Measurements from ENCODE around the gene NPTX2. TPM values are rescaled to one million over a fixed set of nuclear protein-coding genes. Genes with fewer than 3 reads are reported as not detected.

NPTX2 gene
- total RNA-seq, 1 donor from 2014 or later, result 5.6 TPM

GRCh38 chr7:98651760-98652159 lies 34.7 kb downstream of the NPTX2 start:
- H3K4me3 ChIP-seq, result no peak overlapping the region
- Mint-ChIP-seq H3K4me3 (no peak overlapping the region), H3K9me3 (no peaks in the 10 kb centered on the region), H3K27me3 (ENCODE audit: insufficient read depth, low read depth) (peaks cover 2% of the 10 kb centered on the region), H3K27ac (no peak overlapping the region), H3K4me1 (no peaks in the 10 kb centered on the region), H3K36me3 (no peaks in the 10 kb centered on the region)
- no peak overlapping the region for H3K4me2 ChIP-seq
- H3K27ac ChIP-seq, result no peak overlapping the region
- H3K9me3 ChIP-seq (ENCODE audit: low read depth), result no peaks in the 10 kb centered on the region
- no peak for TF ChIP-seq CTCF (IDR thresholded peaks at IDR 0.05)
- TF ChIP-seq EZH2 (IDR thresholded peaks at IDR 0.05), result no peak
- TF ChIP-seq EZH2phosphoT487 (IDR thresholded peaks at IDR 0.05), result no peak
- no peaks in the 10 kb centered on the region for H4K20me1 ChIP-seq (ENCODE audit: low read depth)
- no peaks in the 10 kb centered on the region for H3F3A ChIP-seq (ENCODE audit: low read depth)
- no peaks in the 10 kb centered on the region for H3K36me3 ChIP-seq
- no peak overlapping the region for H2AFZ ChIP-seq (replicated peaks)
- DNase-seq (ENCODE audit: low spot score), result no peak
- no peaks in the 10 kb centered on the region for H3K27me3 ChIP-seq
- no peaks in the 10 kb centered on the region for H3K79me2 ChIP-seq (ENCODE audit: low read depth)
- no peaks in the 10 kb centered on the region for H3K4me1 ChIP-seq
- H3K9ac ChIP-seq, result no peak overlapping the region

DNA sequence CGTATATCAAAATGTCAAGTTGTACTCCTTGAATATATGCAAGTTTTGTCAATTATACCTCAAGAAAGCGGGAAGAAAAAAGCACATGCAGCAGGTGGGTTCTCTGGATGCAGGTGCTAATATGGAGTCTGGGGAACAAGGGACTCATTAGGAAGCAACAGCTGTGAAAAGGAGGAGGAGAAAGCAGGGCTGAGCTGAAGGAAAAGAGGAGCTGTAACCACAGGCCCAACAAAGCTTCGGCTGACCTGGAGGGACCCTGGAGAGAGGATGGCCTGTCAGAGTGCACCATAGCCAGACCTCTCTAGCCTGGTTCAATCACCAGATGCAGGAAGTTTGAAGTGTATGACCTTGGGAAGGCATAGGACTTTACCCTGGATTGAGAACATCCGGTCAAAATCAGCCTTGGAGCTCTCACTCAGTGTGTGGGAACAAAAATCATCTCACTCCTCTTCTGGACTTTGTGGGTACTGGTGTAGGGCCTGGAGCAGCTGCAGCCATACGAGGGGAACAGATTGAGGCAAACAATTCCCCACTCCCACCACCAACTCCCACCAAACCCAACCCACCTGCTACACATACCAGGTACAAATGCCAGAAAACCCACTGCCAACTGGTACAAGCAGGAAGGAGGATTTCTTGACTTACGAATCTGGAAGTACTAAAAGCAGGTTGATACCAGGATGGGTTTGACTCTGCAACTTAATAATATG lies 36.7 kb downstream of the NPTX2 start:
- no peak overlapping the region for H3K27ac Mint-ChIP-seq
- no peaks in the 10 kb centered on the region for H3K9me3 Mint-ChIP-seq
- Histone ChIP-seq H3K27me3 (no peaks in the 10 kb centered on the region), H3K9me3 (ENCODE audit: low read depth) (no peaks in the 10 kb centered on the region), H3K27ac (no peak overlapping the region), H3K4me2 (no peak overlapping the region), H3K4me1 (no peaks in the 10 kb centered on the region), H3K79me2 (ENCODE audit: low read depth) (no peaks in the 10 kb centered on the region), H4K20me1 (ENCODE audit: low read depth) (no peaks in the 10 kb centered on the region), H2AFZ (replicated peaks) (no peak overlapping the region), H3K4me3 (no peak overlapping the region), H3K36me3 (no peaks in the 10 kb centered on the region), H3K9ac (no peak overlapping the region), H3F3A (ENCODE audit: low read depth) (no peaks in the 10 kb centered on the region)
- TF ChIP-seq CTCF (IDR thresholded peaks at IDR 0.05), result no peak
- no peak for TF ChIP-seq EZH2phosphoT487 (IDR thresholded peaks at IDR 0.05)
- no peak for TF ChIP-seq EZH2 (IDR thresholded peaks at IDR 0.05)
- no peaks in the 10 kb centered on the region for H3K4me1 Mint-ChIP-seq
- no peak overlapping the region for H3K4me3 Mint-ChIP-seq
- DNase-seq (ENCODE audit: low spot score), result no peak
- no peaks in the 10 kb centered on the region for H3K36me3 Mint-ChIP-seq
- H3K27me3 Mint-ChIP-seq (ENCODE audit: insufficient read depth, low read depth), result peaks cover 2% of the 10 kb centered on the region

- no peak overlapping the region for H3K4me2 ChIP-seq
- H3F3A ChIP-seq (ENCODE audit: low read depth), result no peaks in the 10 kb centered on the region
- H3K4me1 ChIP-seq, result peaks cover under 1% of the 10 kb centered on the region
- no peak overlapping the region for H3K4me3 ChIP-seq
- Mint-ChIP-seq H3K36me3 (no peaks in the 10 kb centered on the region), H3K27ac (no peak overlapping the region), H3K27me3 (ENCODE audit: insufficient read depth, low read depth) (peaks cover 2% of the 10 kb centered on the region), H3K4me3 (no peak overlapping the region), H3K9me3 (no peaks in the 10 kb centered on the region), H3K4me1 (no peaks in the 10 kb centered on the region)
- H3K27me3 ChIP-seq, result no peaks in the 10 kb centered on the region
- no peaks in the 10 kb centered on the region for H3K79me2 ChIP-seq (ENCODE audit: low read depth)
- no peaks in the 10 kb centered on the region for H3K36me3 ChIP-seq
- DNase-seq (ENCODE audit: low spot score), result no peak
- no peak overlapping the region for H2AFZ ChIP-seq (replicated peaks)
- H3K27ac ChIP-seq, result no peak overlapping the region
- H3K9me3 ChIP-seq (ENCODE audit: low read depth), result no peaks in the 10 kb centered on the region
- H4K20me1 ChIP-seq (ENCODE audit: low read depth), result no peaks in the 10 kb centered on the region
- TF ChIP-seq EZH2phosphoT487 (IDR thresholded peaks at IDR 0.05) (no peak), CTCF (IDR thresholded peaks at IDR 0.05) (no peak), EZH2 (IDR thresholded peaks at IDR 0.05) (no peak)
- no peak overlapping the region for H3K9ac ChIP-seq
These were observed 37.6 kb downstream of the NPTX2 start for GRCh38 chr7:98654524-98655272.

All from neural progenitor cell (in vitro differentiated cells).